ENCODE measurements around the gene NDUFA7. TPM values are rescaled to one million over a fixed set of nuclear protein-coding genes. Genes with fewer than 3 reads are reported as not detected.

The NDUFA7 gene
- total RNA-seq, 1 experiment from 2014 or later = 76.4 TPM

DNA sequence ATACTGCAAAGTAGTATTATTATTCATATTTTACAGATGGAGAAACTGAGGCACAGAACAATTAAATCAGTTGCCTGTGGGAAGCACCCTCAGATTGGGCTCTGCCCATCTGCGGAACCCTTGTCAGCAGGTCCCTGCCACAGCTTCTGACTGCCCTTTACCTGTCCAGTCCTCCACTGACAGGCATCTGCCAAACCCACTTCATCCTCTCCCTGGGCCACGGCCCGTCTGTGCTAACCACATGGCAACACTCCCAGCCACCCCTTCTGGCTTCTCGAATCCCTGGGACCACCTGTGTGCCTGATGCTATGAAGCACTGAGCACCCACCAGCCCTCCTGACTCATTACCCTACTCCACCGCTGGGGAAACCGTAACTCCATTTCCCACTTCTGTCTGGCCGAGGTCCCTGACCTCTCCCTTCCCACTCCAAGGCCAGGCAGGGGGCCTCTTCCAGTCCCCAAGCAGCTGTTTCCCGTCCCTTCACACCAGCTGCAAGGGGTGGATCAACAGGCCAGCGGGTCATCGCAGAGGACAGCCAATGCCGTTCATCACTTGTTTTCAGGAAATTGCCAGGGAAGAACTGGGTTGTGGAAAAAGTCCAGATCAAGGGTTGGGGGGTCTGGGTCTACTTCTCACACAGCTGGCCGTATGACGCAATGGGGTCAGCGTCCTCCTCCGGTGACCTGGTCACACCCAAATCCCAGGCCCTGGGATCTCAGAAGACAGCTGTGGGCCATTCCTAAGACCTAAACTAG is 19.3 kb upstream of the NDUFA7 start:
- TF ChIP-seq ZNF423 (CRISPR knock-in tag; IDR thresholded peaks at IDR 0.05) (no peak), GABPB1 (CRISPR knock-in tag; IDR thresholded peaks at IDR 0.05) (0 out of 2 replicates have a peak, but pooled peaks have one; percentile 44)
- POLR2A ChIA-PET = interaction anchor here (0.6 to 1.3 kb wide), 2 partner anchors 173 to 241 kb away, joined by 3 read pairs; partner anchors contain the start of gene ZNF414
- Mint-ChIP-seq H3K36me3 (no peaks in the 10 kb centered on the region), H3K4me1 (peaks cover 23% of the 10 kb centered on the region), H3K27me3 (ENCODE audit: low read depth) (peaks cover 61% of the 10 kb centered on the region), H3K9me3 (no peaks in the 10 kb centered on the region), H3K4me3 (no peak overlapping the region), H3K27ac (no peak overlapping the region)
- CTCF ChIA-PET = interaction anchor here (1.0 to 4.8 kb wide), 3 partner anchors 13 to 104 kb away, joined by 3 to 39 read pairs (median 3); partner anchors contain the start of gene HNRNPM
- ATAC-seq = peak; percentile 12
- DNase-seq (ENCODE audit: low spot score) = peak; percentile 39

DNA sequence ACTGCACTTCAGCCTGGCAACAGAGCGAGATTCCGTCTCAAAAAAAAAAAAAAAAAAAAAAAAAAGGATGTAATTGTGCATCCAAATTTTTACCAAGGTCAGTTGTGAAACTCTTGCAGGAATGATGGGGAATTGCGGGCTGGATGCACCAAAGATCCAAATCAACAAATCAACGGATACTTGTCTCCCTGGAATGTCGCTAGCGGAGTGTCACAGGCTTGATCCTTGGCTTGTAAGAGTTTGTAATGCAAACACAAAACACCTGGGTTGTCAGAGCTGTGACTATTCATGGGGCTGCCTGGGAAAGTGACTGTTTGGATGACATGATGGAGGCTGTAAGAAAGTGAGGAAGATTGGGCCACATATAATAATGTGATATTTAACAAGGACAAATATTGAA is 17.7 kb upstream of the NDUFA7 start:
- Mint-ChIP-seq H3K4me3 (no peak overlapping the region), H3K36me3 (no peaks in the 10 kb centered on the region), H3K4me1 (peaks cover 26% of the 10 kb centered on the region), H3K27me3 (ENCODE audit: low read depth) (peaks cover 59% of the 10 kb centered on the region), H3K9me3 (no peaks in the 10 kb centered on the region), H3K27ac (peak overlapping the region; percentile 61; the same call in 1 of the 2 replicates)
- no peak for ATAC-seq
- DNase-seq (ENCODE audit: low spot score) = no peak
- CTCF ChIA-PET = interaction anchor here (0.6 to 5.7 kb wide), 9 partner anchors 9 to 1907 kb away, joined by 3 to 38 read pairs (median 3); no protein-coding TSS in a partner anchor
- POLR2A ChIA-PET = interaction anchor here (0.6 to 0.7 kb wide), 2 partner anchors 38 to 180 kb away, joined by 4 read pairs; no protein-coding TSS in a partner anchor
- TF ChIP-seq, protein P1, sequence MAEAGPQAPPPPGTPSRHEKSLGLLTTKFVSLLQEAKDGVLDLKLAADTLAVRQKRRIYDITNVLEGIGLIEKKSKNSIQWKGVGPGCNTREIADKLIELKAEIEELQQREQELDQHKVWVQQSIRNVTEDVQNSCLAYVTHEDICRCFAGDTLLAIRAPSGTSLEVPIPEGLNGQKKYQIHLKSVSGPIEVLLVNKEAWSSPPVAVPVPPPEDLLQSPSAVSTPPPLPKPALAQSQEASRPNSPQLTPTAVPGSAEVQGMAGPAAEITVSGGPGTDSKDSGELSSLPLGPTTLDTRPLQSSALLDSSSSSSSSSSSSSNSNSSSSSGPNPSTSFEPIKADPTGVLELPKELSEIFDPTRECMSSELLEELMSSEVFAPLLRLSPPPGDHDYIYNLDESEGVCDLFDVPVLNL (CRISPR knock-in tag; IDR thresholded peaks at IDR 0.05; ENCODE audit: borderline replicate concordance, low read depth) = no peak
- TF ChIP-seq ZNF121 (CRISPR knock-in tag; IDR thresholded peaks at IDR 0.05) = no peak
- TF ChIP-seq, protein P2, sequence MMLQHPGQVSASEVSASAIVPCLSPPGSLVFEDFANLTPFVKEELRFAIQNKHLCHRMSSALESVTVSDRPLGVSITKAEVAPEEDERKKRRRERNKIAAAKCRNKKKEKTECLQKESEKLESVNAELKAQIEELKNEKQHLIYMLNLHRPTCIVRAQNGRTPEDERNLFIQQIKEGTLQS (CRISPR knock-in tag; conservative IDR thresholded peaks at IDR 0.05) = no peak
- TF ChIP-seq, protein P3, sequence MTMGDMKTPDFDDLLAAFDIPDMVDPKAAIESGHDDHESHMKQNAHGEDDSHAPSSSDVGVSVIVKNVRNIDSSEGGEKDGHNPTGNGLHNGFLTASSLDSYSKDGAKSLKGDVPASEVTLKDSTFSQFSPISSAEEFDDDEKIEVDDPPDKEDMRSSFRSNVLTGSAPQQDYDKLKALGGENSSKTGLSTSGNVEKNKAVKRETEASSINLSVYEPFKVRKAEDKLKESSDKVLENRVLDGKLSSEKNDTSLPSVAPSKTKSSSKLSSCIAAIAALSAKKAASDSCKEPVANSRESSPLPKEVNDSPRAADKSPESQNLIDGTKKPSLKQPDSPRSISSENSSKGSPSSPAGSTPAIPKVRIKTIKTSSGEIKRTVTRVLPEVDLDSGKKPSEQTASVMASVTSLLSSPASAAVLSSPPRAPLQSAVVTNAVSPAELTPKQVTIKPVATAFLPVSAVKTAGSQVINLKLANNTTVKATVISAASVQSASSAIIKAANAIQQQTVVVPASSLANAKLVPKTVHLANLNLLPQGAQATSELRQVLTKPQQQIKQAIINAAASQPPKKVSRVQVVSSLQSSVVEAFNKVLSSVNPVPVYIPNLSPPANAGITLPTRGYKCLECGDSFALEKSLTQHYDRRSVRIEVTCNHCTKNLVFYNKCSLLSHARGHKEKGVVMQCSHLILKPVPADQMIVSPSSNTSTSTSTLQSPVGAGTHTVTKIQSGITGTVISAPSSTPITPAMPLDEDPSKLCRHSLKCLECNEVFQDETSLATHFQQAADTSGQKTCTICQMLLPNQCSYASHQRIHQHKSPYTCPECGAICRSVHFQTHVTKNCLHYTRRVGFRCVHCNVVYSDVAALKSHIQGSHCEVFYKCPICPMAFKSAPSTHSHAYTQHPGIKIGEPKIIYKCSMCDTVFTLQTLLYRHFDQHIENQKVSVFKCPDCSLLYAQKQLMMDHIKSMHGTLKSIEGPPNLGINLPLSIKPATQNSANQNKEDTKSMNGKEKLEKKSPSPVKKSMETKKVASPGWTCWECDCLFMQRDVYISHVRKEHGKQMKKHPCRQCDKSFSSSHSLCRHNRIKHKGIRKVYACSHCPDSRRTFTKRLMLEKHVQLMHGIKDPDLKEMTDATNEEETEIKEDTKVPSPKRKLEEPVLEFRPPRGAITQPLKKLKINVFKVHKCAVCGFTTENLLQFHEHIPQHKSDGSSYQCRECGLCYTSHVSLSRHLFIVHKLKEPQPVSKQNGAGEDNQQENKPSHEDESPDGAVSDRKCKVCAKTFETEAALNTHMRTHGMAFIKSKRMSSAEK (CRISPR knock-in tag; IDR thresholded peaks at IDR 0.05; ENCODE audit: borderline replicate concordance) = no peak
- no peak for TF ChIP-seq MYBL2 (CRISPR knock-in tag; IDR thresholded peaks at IDR 0.05)
- TF ChIP-seq TEAD4 (CRISPR knock-in tag; IDR thresholded peaks at IDR 0.05) = no peak
- TF ChIP-seq, protein P4, sequence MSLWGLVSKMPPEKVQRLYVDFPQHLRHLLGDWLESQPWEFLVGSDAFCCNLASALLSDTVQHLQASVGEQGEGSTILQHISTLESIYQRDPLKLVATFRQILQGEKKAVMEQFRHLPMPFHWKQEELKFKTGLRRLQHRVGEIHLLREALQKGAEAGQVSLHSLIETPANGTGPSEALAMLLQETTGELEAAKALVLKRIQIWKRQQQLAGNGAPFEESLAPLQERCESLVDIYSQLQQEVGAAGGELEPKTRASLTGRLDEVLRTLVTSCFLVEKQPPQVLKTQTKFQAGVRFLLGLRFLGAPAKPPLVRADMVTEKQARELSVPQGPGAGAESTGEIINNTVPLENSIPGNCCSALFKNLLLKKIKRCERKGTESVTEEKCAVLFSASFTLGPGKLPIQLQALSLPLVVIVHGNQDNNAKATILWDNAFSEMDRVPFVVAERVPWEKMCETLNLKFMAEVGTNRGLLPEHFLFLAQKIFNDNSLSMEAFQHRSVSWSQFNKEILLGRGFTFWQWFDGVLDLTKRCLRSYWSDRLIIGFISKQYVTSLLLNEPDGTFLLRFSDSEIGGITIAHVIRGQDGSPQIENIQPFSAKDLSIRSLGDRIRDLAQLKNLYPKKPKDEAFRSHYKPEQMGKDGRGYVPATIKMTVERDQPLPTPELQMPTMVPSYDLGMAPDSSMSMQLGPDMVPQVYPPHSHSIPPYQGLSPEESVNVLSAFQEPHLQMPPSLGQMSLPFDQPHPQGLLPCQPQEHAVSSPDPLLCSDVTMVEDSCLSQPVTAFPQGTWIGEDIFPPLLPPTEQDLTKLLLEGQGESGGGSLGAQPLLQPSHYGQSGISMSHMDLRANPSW (CRISPR knock-in tag; conservative IDR thresholded peaks at IDR 0.05; ENCODE audit: low read depth) = no peak
- no peak for TF ChIP-seq CREM (CRISPR knock-in tag; IDR thresholded peaks at IDR 0.05)
- TF ChIP-seq, protein P5, sequence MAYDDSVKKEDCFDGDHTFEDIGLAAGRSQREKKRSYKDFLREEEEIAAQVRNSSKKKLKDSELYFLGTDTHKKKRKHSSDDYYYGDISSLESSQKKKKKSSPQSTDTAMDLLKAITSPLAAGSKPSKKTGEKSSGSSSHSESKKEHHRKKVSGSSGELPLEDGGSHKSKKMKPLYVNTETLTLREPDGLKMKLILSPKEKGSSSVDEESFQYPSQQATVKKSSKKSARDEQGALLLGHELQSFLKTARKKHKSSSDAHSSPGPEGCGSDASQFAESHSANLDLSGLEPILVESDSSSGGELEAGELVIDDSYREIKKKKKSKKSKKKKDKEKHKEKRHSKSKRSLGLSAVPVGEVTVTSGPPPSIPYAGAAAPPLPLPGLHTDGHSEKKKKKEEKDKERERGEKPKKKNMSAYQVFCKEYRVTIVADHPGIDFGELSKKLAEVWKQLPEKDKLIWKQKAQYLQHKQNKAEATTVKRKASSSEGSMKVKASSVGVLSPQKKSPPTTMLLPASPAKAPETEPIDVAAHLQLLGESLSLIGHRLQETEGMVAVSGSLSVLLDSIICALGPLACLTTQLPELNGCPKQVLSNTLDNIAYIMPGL (CRISPR knock-in tag; IDR thresholded peaks at IDR 0.05) = no peak
- TF ChIP-seq ZNF219 (CRISPR knock-in tag; IDR thresholded peaks at IDR 0.05; ENCODE audit: borderline replicate concordance) = no peak
- TF ChIP-seq FOXP1 (CRISPR knock-in tag; IDR thresholded peaks at IDR 0.05; ENCODE audit: borderline replicate concordance) = no peak
- TF ChIP-seq ZNF263 (CRISPR knock-in tag; IDR thresholded peaks at IDR 0.05; ENCODE audit: low read depth) = no peak
- TF ChIP-seq GABPB1 (CRISPR knock-in tag; IDR thresholded peaks at IDR 0.05) = no peak
- no peak for TF ChIP-seq ZNF423 (CRISPR knock-in tag; IDR thresholded peaks at IDR 0.05)
- TF ChIP-seq, protein P6, sequence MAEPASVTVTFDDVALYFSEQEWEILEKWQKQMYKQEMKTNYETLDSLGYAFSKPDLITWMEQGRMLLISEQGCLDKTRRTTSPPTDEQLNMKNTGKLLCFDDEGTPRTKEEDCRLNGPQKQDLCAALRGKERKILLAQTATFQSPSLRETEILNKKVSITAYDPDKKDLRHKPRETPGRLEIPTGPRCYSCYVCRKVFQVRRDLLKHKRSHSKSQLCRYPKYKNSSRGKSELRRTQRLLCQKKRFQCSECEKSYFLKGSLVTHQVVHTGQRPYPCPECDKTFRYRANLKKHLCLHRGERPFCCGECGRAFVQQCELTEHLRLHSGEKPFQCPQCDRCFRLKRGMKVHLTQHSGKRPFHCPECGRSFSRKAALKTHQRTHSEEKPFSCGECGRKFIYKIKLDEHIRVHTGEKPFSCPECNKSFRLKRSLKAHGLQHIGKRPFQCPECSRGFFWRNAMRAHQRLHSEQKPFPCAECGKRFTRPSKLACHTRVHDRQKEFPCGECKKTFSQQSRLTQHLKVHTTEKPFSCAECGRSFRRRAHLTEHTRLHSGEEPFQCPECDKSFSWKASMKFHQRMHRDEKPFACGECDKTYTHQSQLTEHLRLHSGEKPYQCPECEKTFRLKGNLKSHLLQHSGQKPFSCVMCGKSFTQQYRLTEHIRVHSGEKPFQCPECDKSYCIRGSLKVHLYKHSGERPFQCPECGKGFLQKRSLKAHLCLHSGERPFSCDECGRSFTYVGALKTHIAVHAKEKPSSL (CRISPR knock-in tag; conservative IDR thresholded peaks at IDR 0.05) = no peak
- no peak for TF ChIP-seq FOXJ3 (CRISPR knock-in tag; IDR thresholded peaks at IDR 0.05; ENCODE audit: borderline replicate concordance)

Measured in WTC11 (cell line).